ENCODE results near the gene MOSMO. TPM values are rescaled to one million over a fixed set of nuclear protein-coding genes. Genes with fewer than 3 reads are reported as not detected.

MOSMO gene
- total and polyA plus RNA-seq, 10 of the 15 experiments (the other 5 are each of a cell fraction or from before 2014, with no cell fraction given), result 1.7 to 26.7 (median 12.2) TPM

GRCh38 chr16:22014271-22014873, 6.5 kb downstream of the MOSMO start:
- FAIRE-seq (peak; percentile 75), DNase-seq (ENCODE audit: low read depth, low spot score) (no peak)
- TF ChIP-seq MXI1 (IDR thresholded peaks at IDR 0.05; ENCODE audit: low read depth, low read length), result no peak
- no peak for TF ChIP-seq HCFC1 (IDR thresholded peaks at IDR 0.05; ENCODE audit: low read length)
- 0 out of 2 replicates have a peak, but pooled peaks have one; percentile 23 for TF ChIP-seq CHD2 (IDR thresholded peaks at IDR 0.05; ENCODE audit: borderline replicate concordance, low read depth, low read length)
- TF ChIP-seq YY1 (IDR thresholded peaks at IDR 0.05; ENCODE audit: low read depth, low read length), result no peak
- no peak for TF ChIP-seq MEF2A (IDR thresholded peaks at IDR 0.05; ENCODE audit: insufficient read depth, low read depth, low read length)
- peak; percentile 84 for TF ChIP-seq PKNOX1 (IDR thresholded peaks at IDR 0.05)
- peak in 1 of 2 experiments; percentile 69; a peak in 1 of 4 replicates for TF ChIP-seq EP300 (IDR thresholded peaks at IDR 0.05; ENCODE audit: borderline replicate concordance in 1 of 2, control insufficient read depth in 1 of 2, low read depth in 2 of 2, low read length in 2 of 2)
- no peak for TF ChIP-seq ZBTB11 (CRISPR knock-in tag; IDR thresholded peaks at IDR 0.05)
- TF ChIP-seq TARDBP (IDR thresholded peaks at IDR 0.05; ENCODE audit: borderline replicate concordance), result no peak
- TF ChIP-seq PAX8 (IDR thresholded peaks at IDR 0.05), result no peak
- TF ChIP-seq, protein P1, sequence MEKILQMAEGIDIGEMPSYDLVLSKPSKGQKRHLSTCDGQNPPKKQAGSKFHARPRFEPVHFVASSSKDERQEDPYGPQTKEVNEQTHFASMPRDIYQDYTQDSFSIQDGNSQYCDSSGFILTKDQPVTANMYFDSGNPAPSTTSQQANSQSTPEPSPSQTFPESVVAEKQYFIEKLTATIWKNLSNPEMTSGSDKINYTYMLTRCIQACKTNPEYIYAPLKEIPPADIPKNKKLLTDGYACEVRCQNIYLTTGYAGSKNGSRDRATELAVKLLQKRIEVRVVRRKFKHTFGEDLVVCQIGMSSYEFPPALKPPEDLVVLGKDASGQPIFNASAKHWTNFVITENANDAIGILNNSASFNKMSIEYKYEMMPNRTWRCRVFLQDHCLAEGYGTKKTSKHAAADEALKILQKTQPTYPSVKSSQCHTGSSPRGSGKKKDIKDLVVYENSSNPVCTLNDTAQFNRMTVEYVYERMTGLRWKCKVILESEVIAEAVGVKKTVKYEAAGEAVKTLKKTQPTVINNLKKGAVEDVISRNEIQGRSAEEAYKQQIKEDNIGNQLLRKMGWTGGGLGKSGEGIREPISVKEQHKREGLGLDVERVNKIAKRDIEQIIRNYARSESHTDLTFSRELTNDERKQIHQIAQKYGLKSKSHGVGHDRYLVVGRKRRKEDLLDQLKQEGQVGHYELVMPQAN (conservative IDR thresholded peaks at IDR 0.05), result no peak
- TF ChIP-seq, protein P2, sequence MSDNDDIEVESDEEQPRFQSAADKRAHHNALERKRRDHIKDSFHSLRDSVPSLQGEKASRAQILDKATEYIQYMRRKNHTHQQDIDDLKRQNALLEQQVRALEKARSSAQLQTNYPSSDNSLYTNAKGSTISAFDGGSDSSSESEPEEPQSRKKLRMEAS (IDR thresholded peaks at IDR 0.05; ENCODE audit: low read depth, low read length), result no peak

More at GRCh38 chr16:22014271-22014873, 6.5 kb downstream of the MOSMO start:
- no peak overlapping the region for H2AFZ ChIP-seq (ENCODE audit: control insufficient read depth, low read depth, low read length)
- peak; percentile 78 for ATAC-seq
- no peak overlapping the region for H3K27ac ChIP-seq (ENCODE audit: control insufficient read depth, insufficient read depth)
- in situ Hi-C loops (cut with MboI), result no loop called here
- RAD21 ChIA-PET (ENCODE audit: unreplicated experiment), result interaction anchor here (1.0 to 22.7 kb wide), 2 partner anchors 12 to 64 kb away, joined by 4 to 466 read pairs; no protein-coding TSS in a partner anchor
- intact Hi-C loops (cut with micrococcal nuclease; ENCODE audit: unreplicated experiment), result loop anchor here (5.0 kb wide), 2 partner anchors 38 to 283 kb away; partner anchors contain the start of gene POLR3E
- H3K9me3 ChIP-seq (replicated peaks; ENCODE audit: control insufficient read depth, insufficient read depth, low read length), result no peaks in the 10 kb centered on the region
- H3K79me2 ChIP-seq (ENCODE audit: control insufficient read depth, insufficient read depth, low read length), result peaks cover 10% of the 10 kb centered on the region
- WGBS (ENCODE audit: insufficient coverage, insufficient replicate concordance, low lambda C conversion rate, missing lambda C conversion rate), result 29% methylated on average over 2 of the region's 2 CpGs
- H3K36me3 ChIP-seq (ENCODE audit: control insufficient read depth in 2 of 2, insufficient read depth in 2 of 2, low read length in 1 of 2), result no peaks in the 10 kb centered on the region
- H3K4me1 ChIP-seq (ENCODE audit: control insufficient read depth, insufficient read depth, low read length), result peaks cover 29% of the 10 kb centered on the region
- H3K27me3 ChIP-seq (replicated peaks in 1 of 2; ENCODE audit: control insufficient read depth in 2 of 2, insufficient read depth in 2 of 2, low read length in 1 of 2), result no peaks in the 10 kb centered on the region
- POLR2A ChIA-PET, result interaction anchor here (1.5 kb wide), 1 partner anchor 9 kb away, joined by 3 read pairs; no protein-coding TSS in a partner anchor
- no peak overlapping the region for H3K9ac ChIP-seq (ENCODE audit: control insufficient read depth, insufficient read depth, low read length)
- H4K20me1 ChIP-seq (ENCODE audit: control insufficient read depth, insufficient read depth), result no peaks in the 10 kb centered on the region; the same call in 1 of the 2 replicates
- no TSS peak for BruUV-seq (replicated peaks)
- H3K4me2 ChIP-seq (ENCODE audit: control insufficient read depth, insufficient read depth), result peak overlapping the region; percentile 68
- CTCF ChIA-PET, result interaction anchor here (0.6 to 4.9 kb wide), 5 partner anchors 14 to 85 kb away, joined by 3 to 38 read pairs (median 4); no protein-coding TSS in a partner anchor
- peak overlapping the region; percentile 45; the same call in 1 of the 2 replicates for H3K4me3 ChIP-seq
- SMC1A ChIA-PET (ENCODE audit: uncharacterized antibody, unreplicated experiment), result interaction anchor here (0.9 to 25.5 kb wide), 8 partner anchors 9 to 85 kb away, joined by 3 to 567 read pairs (median 4); no protein-coding TSS in a partner anchor
